ENCODE measurements around the gene NOTUM.

Gene NOTUM

DNA sequence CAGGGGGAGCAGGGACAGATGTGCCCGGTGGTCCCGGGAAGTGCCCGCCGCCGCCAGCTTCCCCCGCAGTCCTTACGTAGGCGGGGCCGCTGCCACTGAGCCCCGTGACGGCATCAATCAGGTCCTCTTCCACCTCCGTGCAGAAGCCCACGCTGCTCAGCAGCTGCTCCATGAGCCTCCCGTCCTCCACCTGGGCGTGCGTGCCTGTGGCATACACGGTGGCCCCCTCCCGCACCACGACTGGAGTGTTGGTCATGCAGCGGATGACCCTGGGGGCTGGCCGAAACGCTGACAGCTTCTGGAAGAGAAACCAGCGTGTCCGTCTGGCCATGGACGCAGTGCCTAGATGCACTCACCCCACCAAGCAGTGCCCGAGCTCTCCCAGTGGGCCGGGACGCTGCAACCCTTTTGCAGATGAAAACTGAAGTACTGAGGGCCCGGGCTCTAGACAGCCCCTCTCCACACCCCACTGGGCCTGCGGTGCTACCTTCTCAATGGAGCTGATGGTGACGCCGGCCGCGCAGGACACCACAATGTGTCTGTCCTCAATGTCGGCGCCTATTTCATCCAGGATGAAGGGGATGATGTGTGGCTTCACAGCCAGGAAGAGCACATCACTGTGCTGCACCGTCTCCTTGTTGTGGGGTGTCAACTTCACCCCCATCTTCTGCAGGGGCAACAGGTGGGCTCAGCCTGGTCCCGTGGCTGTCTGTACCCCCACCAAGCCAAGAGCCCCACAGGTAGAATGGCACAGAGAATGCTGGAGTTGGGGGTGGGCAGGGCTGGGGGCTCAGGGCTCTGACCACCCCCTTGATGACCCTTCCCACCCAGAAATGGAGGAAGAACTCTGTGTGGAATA, 25.9 kb downstream of the NOTUM start:
- no peak for DNase-seq

DNA sequence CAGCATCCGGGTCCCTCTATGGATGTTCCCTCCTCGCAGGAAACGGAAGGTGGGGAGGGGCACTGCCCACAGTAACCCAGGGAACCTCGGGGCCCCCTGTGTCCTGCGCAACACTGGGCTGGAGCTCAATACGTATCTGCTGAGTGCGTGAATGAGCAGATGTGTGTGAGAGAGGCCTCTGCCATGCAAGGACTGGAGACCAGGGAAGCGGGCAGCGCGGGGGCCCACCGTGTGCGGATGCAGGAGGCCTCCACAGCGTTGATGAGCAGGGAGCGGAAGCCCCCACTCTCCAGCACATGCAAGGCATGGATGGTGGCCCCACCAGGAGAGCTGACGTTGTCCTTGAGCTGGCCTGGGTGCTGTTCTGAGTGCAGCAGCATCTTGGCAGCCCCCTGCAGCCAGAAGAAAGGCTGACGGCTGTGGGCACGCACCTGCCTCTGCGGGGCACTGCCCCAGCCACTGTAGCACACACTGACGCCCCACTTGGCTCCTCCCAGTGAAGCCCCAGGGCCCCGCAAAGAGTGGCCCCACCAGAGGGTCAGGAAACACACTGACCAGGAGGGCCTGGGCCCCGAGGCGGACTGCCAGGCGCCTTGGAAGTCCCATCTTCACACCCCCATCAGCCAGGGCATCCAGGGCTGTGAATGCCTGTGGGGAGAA, 26.8 kb downstream of the NOTUM start:
- no peak for DNase-seq

DNA sequence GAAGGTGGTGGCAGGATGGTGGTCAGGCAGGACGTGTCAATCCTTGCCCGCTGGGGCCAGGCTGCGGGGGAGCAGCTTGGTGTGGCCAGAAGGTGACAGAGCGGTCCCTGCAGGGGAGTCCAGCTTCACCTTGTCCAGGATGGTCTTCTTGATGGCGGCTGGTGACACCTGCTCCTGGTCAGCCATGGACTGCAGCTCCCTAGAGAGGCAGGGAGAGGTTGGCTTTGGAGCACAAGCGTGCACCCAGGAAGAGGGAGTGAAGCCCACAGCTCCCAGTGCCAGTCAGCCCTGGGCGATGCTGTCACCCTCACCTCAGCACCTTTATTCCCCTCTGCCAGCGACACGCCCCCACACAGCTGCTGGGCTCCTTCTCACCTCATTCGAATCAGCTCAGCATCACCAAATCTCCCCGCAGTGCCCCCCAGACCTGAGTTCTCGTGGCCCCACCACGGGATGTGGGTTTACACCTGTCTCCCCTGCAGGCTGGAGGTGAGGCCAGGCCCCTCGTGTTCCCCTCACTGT, 27.7 kb downstream of the NOTUM start:
- DNase-seq: no peak

DNA sequence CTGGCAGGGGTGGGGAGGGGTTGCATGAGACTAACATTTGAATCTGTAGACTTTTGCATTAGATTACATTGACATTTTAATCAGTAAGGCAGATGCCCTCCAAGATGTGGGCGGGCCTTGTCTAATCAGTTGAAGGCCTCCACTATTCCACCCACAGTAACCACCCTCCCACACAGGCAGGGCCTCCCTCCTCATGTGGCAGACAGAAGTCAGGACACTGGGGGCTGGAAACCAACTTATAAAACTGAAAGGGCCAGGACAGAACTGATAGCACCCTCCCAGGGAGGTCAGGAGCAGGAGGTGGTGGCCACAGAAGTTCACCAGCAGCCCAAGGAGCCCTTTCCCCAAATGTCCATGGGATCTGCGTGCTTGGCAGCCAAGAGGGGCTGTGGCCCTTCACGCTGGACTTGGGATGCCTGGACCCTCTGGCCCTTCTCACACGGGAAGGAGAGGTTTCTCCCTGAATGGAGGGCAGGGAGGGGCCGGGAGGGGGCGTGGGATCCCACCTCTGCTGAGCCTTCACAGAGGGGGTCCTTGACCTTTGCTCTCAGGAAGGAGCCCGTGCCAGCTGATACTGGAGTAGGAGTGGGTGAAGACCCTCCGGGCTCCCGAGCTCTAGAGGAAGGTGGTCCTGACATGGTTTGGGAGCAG, 28.5 kb downstream of the NOTUM start:
- no peak for DNase-seq

DNA sequence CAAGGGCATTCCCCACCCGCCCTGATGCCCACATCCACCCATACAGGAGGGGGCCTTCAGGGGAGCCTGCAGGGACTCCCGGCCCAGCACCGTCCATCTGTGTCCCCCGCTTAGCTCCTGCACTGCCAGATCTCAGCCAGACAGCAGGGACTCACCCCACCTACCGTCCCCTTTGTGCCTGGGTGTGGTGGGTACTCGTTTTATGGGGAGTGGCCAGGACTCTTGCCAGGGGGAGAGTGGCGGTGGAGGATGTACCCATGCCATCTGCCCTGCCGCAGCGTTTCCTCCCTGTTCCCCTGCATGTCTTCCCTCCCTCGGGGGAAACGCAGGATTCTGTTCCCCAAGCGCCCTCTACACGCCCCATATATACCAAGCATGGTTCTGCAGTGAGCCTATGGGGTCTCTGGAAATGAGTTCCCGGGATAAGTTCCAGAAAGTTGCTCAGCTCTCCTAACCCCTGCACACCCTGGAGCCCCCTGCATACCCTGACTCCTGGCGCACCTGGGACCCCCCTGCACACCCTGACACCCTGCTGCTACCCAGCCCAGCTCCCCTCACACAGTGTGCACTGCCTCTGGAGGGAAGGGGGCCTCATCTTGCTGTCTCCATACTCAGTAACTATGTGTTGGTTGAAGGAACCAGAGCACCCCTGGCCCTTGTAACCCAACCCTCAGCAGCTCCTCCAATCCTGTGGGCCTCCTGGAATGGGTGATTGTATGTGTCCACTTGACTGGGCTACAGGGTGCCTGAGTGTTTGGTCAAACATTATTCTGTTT, 29.2 kb downstream of the NOTUM start:
- no peak for DNase-seq

DNA sequence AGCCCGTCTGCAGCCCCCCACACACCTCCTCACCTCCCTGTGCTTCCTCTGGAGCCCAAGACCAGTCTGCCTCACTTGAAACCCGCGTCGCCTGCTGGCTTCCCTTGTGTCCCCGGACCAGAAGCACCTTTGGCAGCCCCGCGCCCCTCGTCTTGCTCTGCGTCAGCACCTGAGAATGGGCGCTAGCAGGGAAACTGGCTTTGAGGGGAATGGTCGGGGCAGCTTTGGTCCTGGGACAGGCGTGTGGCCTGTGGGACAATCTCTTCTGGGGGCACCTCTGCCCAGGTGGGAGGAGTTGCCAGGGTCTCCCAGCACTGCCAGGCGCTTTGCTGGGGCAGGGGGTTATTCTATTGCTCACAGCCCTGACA, 29.8 kb downstream of the NOTUM start:
- no peak for DNase-seq

DNA sequence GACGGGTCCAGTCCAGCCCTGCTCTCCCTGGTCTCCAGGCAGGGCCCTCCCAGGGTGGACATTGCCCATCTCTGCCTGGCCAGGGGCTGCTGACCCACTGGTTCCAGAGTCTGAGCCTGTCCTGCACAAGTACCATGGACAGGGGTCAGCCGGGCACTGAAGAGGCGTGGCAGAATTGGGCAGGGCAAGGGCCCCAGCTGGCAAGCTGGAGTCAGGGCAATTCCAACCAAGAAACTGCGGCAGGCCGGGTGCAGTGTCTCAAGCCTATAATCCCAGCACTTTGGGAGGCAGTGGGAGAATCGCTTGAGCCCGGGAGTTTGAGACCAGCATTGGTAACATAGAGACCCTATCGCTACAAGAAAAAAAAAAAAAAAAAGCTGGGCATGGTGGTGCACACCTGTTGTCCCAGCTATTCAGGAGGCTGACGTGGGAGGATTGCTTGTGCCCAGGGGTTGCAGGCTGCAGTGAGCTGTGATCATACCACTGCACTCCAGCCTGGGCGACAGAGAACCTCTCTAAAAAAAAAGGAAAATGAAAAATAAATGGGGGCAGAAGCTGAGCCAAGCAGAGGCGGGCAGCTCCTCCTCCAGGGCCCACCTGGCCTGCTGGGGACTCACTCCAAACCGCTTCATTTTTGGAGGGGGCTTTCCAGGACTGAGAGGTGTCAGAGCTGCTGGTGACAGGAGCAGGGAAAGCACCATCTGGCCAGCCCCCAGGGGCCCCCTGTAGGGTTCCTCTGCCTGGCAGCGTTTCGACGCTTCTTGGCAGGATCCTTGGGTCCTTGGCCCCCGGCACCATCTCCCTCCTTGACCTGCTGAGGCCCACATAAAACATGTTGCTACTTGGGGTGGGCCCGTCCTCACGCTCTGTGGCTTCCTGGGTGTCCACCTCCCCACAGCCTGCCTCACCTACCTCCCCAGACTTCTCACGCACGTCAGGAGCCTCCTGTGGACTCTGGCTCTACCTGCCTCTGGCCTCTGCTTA, 30.6 kb downstream of the NOTUM start:
- no peak for DNase-seq

DNA sequence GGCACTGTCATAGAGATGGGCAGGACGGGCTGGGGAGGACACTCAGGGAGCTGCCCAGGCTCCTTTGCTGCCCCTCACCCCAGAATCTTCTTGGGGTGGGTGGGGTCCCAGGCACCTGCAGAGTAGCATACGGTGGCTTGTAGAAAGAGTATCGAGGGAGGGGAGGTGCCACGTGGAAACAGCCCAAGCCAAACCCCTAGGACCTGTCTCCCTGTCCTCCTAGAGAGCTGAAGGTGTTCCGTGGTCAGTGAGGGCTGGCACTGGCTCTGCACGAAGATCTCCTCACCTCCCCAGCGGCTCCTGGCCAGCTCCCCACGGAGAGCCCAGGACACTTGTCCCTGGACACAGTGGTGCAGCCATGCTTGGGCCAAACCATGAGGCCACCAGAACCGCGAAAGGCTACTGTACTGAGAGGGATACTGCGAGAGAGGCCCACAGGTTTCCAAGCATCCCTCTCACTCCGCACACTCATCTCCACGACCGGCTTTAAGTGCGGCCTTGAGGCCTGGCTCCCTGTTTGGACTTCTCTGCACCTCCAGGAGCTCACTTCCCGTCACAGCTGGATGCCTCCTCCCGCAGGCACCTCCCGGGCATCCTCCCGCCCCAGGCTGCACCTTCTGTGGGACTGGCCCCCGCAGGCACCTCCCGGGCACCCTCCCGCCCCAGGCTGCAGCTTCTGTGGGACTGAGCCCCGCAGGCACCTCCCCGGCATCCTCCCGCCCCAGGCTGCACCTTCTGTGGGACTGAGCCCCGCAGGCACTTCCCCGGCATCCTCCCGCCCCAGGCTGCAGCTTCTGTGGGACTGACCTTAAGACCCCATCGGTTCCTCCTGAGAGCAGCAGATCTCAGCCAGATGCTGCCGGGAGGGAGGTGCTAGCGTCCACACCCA, 31.5 kb downstream of the NOTUM start:
- DNase-seq: no peak

DNA sequence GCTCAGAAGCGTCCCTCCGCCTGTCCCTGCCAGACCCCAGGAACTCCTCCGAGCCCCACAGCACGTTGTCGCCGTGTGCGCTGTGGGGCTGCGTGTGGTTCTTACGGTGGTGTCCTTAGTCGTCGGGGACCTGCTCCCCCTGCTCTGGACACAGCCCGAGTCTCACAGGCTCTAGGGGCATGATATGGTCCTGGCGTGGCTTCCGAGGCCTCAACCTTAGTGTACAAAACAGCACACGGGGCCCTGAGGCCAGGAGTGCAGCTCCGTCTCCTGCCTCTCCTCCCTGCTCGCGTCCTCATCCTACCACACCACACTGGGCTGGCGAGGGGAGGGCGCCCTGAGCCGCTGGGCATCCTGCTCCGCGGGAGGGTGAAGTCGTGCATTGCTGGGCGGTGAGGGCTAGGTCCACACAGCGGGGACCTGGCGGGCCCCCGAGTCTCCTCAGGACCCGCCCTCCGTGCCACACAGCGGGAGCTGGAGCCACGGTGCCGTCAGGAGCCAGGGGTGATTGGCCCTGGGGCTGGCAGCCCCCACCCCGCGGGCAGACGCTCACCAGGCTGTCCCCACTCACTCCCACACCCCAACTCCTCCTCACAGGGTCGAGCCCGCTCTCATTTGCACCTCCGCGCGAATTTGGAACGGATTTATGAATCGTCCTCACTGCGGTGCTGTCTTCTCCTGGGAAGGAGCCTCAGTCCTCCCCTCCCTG, 32.3 kb downstream of the NOTUM start:
- no peak for DNase-seq

DNA sequence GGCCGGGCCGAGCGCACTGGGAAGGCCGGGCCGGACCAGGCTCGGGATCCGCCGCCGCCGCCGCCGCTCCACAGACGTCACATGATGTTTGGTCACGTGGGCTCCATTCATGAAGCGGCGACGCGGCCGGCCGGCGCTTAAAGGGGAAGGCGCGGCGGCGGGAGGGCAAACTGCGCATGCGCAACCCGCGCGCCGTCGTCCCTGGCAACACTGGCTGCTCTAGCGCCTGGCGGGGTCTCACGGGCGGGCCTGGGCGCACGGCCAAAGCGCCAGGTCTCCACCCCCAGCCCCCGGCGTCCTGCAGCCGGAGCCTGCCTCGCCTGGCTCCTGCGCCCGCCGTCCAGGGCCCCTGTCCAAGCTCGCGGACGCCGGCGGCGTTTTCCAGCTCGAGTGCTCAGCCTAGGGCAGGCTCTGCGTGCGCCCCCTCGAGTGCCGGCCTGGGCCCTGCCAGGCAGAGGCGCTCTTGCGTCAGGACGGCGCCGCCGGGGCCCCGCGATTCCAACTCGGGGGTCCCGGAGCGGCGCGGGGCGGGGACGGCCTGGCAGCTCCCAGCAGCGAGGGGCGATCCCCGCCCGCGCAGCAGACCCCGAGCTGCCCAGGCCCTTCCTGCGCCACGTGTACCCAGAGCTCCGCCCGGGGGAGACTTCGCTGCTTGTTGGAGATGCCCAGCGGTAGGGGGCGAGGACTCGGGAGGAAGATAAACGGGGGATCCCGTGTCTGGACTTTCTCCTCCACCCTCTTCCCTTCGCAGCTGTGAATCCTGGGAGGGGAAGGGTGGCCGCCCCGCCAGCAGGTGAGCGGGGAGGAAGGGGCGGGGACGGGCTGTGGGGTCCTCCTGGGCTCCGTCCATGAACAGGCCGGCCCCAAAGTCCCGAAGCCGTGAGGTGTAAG, 33.1 kb downstream of the NOTUM start, which contains the start of gene MAFG:
Gene MAFG (minus strand): TSS at position 83 of the 891 bp plus-strand sequence. CDS start 4,550 bp downstream, outside the sequence.
- peak; percentile 91 to 95 for DNase-seq

DNA sequence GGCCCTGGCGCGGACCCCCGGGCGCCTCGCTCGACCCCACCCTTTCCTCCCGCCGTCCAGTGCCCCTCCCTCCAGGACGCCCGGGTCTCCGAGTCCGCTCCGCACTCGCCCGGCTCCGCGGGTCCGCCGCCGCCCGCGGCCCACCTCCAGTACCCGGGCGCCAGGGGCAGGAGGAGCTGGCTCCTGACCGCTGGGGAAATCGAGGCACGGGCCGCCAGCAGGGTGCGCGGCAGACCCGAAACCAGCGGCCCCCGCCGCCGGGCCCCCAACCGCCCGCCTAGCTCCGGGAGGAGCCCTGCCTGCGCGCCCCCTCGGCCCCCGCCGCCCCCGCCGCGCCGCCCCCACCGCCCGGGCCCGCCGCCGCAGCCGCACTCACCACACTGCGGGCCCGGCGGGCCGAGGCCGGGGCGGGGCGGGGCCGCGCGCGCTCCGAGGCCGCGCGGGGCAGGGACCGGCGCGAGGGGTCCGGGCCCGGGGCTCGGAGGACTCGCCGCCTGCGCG, 33.8 kb downstream of the NOTUM start:
- no peak for DNase-seq

DNA sequence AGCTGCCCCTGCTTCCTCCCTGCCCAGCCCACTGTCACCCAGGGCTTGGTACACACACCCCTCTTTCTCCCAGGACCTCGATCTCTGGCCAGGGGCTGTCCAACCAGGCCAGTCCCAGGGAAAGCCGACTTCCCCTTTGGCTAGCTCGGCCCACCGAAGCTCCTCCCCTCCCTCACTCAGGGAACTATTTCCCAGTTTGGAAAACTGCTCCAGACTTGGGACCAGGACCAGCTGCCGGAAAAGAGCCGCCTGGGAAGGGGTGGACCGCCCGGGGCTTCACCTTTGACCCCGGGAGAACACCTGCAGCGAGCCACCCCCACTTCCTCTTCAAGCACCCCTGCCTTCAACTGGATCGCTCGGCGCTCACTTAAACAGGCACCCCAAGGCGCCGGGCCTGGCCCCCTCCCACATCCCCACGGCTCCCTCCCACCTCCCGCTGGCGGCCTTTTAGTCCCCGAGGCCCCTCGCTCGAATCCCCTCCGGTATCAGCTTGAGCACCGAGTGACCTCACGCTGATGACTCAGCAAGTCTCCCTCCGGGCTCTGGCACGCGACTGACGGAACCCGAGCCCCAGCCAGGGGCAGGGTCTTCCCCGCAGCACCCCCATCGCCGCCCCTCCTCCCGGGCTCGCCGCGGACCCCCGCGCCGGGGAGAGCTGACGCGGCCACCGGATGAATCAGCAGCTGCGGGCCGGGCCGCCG, 34.4 kb downstream of the NOTUM start:
- peak; percentile 77 to 84 for DNase-seq

DNA sequence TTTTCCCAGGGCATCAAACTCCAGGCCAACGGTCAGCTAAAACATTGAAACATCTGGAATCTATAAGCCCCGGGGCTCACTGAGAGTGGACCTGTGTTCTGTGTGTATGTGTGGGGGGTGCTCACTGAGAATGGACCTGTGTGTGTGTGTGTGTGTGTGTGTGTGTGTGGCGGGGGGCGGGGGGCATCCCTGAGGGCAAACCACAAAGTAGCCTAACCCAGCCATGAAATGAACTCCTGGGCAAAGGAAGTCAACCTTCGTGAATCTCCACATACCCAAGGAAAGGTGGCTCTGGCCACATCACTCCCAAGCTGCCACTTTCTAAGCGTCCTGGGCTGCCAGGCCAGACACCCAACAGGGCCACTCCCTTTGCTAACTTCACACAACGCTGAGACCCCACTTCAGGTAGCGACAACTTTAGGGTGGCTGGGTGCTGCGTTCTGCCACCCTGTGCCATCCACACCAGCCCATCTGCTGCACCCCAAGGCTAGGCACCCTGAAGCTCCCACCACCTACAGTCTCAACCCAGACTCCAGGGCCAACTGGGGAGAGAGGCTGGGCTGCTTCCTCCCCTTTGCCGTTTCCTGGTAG, 35.0 kb downstream of the NOTUM start:
- DNase-seq: no peak

DNA sequence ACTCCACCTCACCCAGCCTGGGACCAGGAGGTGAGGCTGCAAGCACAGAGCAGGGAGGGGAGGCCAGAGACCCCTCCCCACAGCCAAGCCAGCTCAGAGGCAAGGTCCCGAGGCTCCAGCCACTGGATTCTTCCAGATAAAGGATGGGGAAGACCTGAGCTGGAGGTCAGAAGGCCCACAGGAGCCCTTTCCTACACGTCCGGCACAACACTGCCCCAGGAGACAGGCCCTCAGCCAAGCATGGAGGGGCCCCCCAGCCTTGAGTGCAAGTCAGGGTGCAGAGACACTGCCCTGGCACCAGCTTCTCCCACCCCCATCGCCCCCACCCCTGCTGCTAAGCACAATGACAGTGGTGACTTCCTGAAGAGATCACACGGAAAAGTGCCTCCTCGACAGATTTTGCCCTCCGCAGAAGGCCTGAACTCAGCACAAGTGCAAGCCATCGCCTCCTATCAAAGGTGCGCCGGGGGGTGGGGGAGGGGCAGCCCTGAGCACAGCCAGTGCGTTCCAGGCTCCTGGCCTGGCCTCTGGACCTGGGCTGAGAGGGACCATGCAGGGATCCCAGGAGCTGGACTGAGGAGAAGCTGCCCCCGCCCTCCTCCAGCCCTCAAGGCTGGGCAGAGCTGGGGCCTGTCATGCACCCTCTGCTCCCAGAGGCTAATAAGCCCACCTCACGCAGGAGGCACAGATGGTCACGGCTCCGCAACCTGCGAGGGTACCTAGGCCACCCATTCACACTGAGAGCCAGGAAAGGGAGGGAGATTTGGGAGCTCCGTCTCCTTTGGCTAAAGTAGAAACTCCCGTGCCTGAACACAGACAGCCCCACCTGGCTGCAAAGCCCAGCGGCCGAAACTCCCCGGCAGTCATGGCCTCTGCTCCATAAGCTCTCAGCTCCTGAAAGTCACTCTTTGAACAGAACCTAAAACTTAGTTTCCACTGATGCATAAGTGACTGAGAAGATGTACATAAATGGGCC, 36.1 kb downstream of the NOTUM start:
- DNase-seq: peak in 1 of 2 donors; percentile 16

DNA sequence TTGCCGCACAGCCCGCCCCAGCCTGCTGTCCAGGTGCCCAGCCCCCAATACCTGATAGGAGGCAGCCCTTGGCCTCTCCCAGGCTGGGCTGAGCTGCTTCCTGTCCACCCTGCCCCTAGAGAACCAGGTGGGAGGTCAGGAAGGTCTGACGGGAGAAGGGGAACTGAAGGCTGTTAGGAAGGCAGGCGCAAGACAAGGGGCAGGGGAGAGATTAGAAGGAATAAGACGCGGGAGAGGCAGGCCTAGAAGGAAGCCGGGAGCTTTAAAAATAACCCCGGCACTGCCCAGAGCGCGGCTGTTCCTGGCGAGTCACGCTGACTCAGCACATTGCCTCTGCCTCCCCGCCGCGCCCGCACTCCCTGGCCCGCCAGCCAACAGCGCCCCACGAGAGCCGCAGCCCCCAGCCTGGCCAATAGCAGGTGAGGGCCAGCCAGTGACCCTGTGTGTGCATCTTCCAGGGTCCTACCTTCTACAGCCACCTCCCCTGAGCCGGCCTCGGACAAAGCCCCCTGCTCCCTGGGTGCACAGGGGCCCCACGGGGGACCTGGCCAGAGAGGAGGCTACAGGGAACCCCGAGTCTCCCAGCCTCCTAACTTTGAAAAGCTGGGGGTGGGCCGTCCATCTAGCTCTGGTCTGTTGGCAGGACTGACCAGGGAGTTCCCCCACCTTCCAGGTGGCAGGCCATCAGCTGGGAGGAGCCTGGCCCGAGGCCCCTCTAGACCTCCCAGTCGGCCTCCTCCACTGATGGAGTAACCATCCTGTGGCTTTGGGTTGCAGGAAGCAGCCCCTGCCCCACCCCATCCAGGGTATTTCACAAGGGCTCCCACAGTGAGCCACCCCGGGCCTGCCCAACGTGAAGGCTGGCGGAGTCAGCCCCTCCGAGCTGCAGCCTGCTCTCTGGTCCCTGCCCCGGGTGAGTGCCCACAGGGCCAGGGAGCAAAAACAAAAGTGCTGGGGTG, 37.4 kb downstream of the NOTUM start:
- peak; percentile 85 for DNase-seq

All from inflammatory macrophage (primary cell).